NCI-H2196 treated with DMSO at 0.1 percent for 48 hours (cell line): ENCODE results near the gene DYRK2.

Experiments used
- DNase-seq: peaks from one replicate; lab custom pipeline; 2025; ENCODE audit not compliant: unreplicated experiment; lab: John Stamatoyannopoulos, UW

DYRK2 gene

DNA sequence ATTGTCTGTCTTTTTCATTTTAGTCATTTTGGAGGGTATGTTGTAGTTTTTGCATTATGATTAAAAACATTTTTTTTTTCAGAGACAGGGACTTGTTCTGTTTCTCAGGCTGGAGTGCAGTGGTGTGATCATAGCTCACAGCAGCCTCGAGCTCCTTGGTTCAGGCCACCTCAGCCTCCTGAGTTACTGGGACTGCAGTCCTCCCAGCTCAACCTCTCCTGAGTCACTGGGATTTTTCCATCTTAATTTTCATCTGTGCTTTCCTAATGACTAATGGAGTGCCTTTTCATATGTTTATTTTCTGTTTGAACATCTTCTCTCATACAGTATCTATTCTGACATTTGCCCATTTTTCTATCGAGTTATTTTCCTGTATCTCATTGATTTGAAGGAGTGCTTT, 52.6 kb downstream of the DYRK2 start:
- no peak for DNase-seq

DNA sequence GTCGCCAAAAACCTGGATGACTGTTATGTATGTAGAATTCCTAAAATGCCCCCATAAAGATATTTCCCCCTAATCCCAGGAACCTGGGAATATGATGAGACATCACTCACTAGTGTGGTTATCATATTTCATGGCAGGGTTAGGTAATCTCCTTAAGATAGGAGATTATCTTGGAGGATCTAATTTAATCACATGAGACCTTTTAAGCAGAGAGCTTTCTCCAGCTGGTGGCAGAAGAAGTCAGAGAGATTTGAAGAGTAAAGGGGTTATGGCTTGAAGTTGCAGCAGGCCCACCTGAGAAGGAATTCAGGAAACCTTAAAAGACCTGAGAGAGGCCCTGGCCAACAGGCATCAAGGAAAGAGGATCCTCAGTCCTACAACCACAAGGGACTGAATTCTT, 53.6 kb downstream of the DYRK2 start:
- no peak for DNase-seq

DNA sequence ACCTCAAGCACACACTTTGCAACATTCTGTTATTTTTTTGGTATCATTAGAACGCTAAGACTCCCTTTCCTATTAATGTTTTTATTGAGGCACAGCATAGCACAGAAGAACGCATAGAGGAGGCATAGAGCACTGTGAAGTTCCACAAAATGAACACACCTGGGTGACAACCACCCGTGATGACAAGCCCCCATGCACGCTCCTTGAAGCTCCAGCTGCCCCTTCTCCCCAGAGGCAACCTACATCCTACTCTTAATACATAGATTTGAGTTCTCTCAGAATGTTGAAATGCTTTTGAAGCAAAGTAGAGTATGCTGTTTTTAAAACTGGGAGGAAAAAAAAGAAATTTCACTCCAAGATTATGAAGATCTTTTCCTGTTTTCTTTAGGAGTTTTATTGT, 55.5 kb downstream of the DYRK2 start:
- DNase-seq: no peak

DNA sequence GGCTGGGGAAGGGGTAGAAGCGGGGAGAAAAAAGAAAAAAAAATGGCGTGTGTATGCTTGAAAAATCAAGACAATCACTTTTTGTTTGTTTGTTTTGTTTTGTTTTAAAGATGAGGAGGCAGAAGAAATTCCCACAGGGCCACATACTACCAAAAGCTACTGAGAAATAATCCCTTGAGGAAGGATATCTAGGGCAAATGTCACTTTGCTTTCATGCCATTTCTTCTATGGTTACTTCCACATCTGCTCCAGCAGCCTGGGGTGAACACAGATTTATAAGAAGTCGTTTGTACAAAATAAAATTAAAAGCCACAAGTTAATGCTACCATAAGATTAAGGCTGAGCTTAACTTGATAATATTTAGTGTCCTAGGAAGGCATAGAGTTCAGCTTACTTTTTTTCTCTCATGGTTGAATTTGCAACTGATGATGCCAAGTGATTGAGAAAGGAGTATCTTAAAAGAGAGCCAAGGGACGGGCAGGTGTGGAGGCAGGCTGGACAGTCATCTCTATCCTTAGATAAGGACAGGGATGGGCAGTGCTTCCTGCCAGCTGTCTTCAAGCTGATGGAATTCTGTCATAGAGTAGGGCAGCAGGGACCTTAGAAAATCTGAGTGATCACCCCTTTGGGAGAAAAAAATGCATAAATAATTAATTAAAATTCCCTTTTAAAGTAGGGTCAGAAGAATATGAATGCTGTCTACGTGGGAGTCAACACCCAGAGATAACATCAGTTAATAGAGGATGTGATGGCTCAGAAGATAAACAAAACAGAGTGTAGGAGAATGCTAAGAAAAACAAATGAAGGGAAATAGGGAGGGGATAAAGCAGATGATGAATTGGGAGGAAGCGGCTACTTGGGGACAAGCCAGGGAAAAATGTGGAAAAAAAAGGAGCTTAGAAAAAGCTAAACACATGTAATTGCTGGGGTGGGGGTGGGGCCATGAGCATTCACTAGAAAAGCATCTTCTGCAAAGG, 57.1 kb downstream of the DYRK2 start:
- DNase-seq: no peak

DNA sequence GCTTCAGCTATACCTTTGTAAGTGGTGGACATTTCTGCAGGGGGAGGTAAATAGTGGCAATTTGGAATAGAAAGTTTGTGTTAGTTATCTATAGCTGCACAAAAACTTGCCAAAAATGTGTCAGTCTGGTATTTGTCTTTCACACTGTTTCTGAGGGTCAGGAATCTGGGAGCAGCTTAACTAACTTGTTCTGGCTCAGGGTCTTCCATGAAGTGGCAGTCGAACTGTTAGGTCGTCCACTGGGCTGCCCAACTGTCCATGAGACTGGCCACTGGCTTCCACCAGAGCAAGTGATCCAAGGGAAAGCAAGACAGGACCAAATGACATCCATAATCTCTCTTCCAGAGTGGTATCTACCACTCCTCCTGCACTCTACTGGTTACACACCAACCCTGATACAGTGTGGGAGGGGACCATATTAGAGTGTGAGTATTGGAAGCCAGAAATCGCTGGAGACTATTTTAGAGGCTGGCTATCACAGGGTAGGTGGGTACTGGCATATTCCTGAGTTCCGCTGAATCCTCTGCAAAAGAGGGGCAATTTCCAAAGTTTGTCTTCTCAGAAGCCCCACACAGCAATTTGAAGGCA, 60.9 kb downstream of the DYRK2 start:
- DNase-seq: no peak

DNA sequence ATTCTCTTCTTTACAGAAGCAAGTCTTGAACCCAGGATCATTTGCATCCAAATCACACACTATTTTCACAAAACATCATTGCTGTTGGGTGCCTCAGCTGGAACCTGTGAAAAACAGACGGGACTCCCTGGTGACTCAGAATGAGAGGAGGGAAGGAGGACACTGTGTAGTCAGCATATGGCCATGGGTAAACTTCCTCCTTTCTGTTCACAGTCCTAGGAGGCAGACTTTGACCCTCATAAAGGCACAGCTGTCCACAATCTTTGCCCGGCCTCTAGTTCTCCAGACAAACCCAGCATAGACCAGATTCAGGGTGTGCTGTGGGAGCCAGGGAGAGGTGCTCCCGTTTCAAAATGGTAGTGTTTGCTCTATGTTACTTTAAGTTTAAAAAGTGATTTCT, 62.0 kb downstream of the DYRK2 start:
- DNase-seq: no peak

DNA sequence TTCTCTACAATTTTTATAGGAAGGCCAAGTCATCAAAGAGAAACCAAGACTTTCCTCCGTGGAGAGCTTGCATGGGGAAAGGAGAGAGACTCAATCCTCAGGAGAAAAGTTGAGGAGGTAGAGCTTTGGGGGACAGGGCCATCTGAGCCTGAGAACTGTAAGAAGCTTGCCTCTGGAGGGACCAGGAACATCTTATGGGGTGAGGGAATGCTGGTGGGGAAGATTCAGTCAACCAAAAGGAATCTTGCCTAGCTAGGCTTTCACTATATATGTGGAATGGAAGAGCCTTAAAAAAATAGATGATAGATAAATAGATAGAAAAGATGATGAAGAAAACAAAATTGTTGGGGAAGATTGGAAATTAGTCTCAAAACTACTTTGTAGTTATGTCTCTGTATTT, 63.5 kb downstream of the DYRK2 start:
- no peak for DNase-seq

DNA sequence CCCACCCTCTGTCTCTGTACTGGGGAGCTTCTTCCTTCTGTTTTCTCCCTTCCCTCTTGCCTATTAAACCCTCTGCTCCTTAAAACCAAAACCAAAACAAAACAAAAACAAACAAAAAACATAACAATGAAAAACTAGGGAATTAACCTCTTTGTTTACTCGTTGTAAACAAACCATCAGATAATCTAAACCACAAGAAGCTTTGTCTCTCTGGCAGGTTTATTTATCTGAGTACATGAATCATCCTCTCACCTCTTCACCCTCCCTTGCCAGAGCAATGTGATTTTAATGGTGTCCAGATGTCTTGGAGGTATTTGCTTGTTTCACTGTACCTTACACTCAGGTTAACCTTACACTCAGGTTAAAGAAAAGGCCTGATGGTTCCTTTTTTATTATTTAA, 66.1 kb downstream of the DYRK2 start:
- DNase-seq: peak; percentile 17
